PC-9 (cell line): ENCODE measurements around the gene C1orf167. TPM values are rescaled to one million over a fixed set of nuclear protein-coding genes. Genes with fewer than 3 reads are reported as not detected.

Source experiments
- BruUV-seq: library from RNA; stranded (reverse); fragments of 400-500 nt; replicated peaks from 2 replicates; lab custom pipeline; 2021; lab: Mats Ljungman, UMichigan
- CTCF ChIA-PET: fragments of 300-600 bp; sonication (Branson Sonifier 250); formaldehyde crosslinking; loops from one replicate; lab custom pipeline; 2022; ENCODE audit warnings: antibody characterized with exemption; lab: Charles Lee
- POLR2A ChIA-PET: fragments of 300-600 bp; sonication (Branson Sonifier 250); formaldehyde crosslinking; loops from one replicate; lab custom pipeline; 2022; ENCODE audit warnings: antibody characterized with exemption; ENCODE audit not compliant: unreplicated experiment; lab: Charles Lee
- DNase-seq, 2 experiments: peaks; one replicate each; pipeline versions ENCODE4 v3.0.0 to v3.0.0-alpha.2; 2015 to 2022; ENCODE audit warnings: mixed read lengths in 1 of 2
- H2AFZ ChIP-seq: fragments of 200-600 bp; sonication (generic); 2 replicates; pipeline ENCODE4 v1.8.1; 2017; ENCODE audit warnings: antibody characterized with exemption
- H3F3A ChIP-seq: fragments of 200-600 bp; sonication (generic); 2 replicates; pipeline ENCODE4 v1.8.1; 2017; ENCODE audit warnings: antibody characterized with exemption, mild to moderate bottlenecking, low read depth; ENCODE audit not compliant: insufficient read depth
- H3K27ac ChIP-seq: fragments of 200-600 bp; sonication (generic); 2 replicates; pipeline ENCODE4 v1.6.1; 2016; ENCODE audit warnings: mixed run types
- H3K27me3 ChIP-seq: fragments of 200-600 bp; sonication (generic); 2 replicates; pipeline ENCODE4 v1.6.1; 2016; ENCODE audit warnings: low read depth, mixed run types; ENCODE audit not compliant: insufficient read depth
- H3K36me3 ChIP-seq: fragments of 200-600 bp; sonication (generic); 2 replicates; pipeline ENCODE4 v1.6.1; 2016; ENCODE audit warnings: low read depth, mixed run types
- H3K4me1 ChIP-seq: fragments of 200-600 bp; sonication (generic); replicated peaks from 2 replicates; pipeline ENCODE4 v1.6.1; 2016; ENCODE audit warnings: mixed run types; ENCODE audit not compliant: insufficient read depth
- H3K4me2 ChIP-seq: fragments of 200-600 bp; sonication (generic); 2 replicates; pipeline ENCODE4 v1.6.1; 2017; ENCODE audit warnings: mixed run types
- H3K4me3 ChIP-seq: fragments of 200-600 bp; sonication (generic); 2 replicates; pipeline ENCODE4 v1.6.1; 2016; ENCODE audit warnings: mixed run types
- H3K79me2 ChIP-seq: fragments of 200-600 bp; sonication (generic); 2 replicates; pipeline ENCODE4 v1.6.1; 2017; ENCODE audit warnings: low read depth, mixed run types
- H3K9me2 ChIP-seq: fragments of 200-600 bp; sonication (generic); 2 replicates; pipeline ENCODE4 v1.8.1; 2017; ENCODE audit warnings: mild to moderate bottlenecking; ENCODE audit not compliant: insufficient read depth
- H3K9me3 ChIP-seq: fragments of 200-600 bp; sonication (generic); 2 replicates; pipeline ENCODE4 v1.8.1; 2016; ENCODE audit warnings: low read depth; ENCODE audit not compliant: insufficient read depth
- H4K20me1 ChIP-seq: fragments of 200-600 bp; sonication (generic); 2 replicates; pipeline ENCODE4 v1.8.1; 2017; ENCODE audit not compliant: insufficient read depth
- EZH2 ChIP-seq: fragments of 200-600 bp; sonication (generic); IDR thresholded peaks from 2 replicates; pipeline ENCODE4 v1.8.0; 2017; ENCODE audit warnings: antibody characterized with exemption, low read depth
- intact Hi-C: fragments of 100-400 bp; cut with micrococcal nuclease; formaldehyde crosslinking; loops from one replicate; pipeline ENCODE4 v1.10.0; 2022; ENCODE audit not compliant: unreplicated experiment
- total RNA-seq: library from RNA; stranded (reverse); gene quantifications from 2 replicates; pipeline ENCODE4 v1.2.3, GENCODE V29; 2021
- TF ChIP-seq, protein P1 (sequence below): fragments of 200-600 bp; sonication (generic); conservative IDR thresholded peaks from 2 replicates; pipeline ENCODE4 v1.6.1; 2017; ENCODE audit warnings: mixed run types, antibody characterized with exemption, mild to moderate bottlenecking, moderate library complexity

C1orf167 gene
- total RNA-seq, 1 experiment from 2014 or later = not detected

DNA sequence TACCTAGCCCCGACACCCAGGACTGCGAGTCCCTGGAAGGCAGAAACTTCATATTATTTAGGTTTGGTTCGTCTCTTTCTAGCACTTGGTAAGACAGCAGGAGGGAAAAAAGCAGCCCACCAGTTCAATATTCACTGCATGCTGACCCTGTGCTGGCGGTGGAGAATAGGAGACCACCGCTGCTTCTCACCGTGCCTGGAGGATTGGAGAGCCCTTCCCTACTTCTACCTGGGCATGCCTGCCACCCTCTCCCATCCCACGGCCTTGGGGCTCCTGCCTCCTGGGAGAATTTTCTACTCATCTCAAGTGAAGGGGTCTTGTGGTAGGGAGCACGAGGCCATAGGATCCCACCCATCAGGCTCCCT is 38.4 kb downstream of the C1orf167 start:
- no peak overlapping the region for H3K4me2 ChIP-seq

DNA sequence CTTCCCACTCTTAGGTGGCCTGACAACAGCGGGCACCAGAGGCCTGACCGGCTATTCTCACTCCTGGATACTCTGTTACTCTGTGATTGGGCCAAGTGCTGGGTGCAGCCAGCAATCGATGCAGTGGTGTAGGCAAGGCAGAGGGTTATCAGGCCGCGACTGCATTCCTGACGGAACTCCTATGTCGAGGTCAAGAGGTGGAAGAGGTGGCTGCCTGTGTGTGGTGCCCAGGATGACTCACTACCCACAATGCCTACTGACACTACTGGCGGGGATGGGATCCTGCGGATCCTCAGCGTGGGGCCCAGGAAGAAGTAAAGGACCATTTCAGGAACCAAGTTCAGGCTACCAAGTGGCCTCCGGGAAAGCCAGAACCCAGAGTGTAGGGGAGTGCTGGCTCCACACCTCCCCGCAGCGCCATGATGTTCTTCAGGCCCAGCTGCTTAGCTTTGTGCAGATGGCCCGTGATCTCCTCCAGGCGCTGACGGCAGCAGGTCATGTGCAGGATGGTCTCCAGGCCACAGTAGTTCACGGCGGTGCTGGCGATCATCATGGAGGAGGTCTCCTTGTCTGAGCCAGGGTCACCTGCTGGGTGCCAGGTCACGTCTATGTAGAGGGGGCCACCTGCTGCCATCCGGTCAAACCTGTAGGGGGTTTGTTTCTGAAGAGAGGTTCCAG is 38.9 kb downstream of the C1orf167 start:
- ChIA-PET CTCF (no interaction called here), POLR2A (no interaction called here)
- Histone ChIP-seq H4K20me1 (no peaks in the 10 kb centered on the region), H3K27ac (no peak overlapping the region), H3K9me2 (no peaks in the 10 kb centered on the region), H3K4me3 (no peak overlapping the region), H3K4me1 (peaks cover 10% of the 10 kb centered on the region; the same call in 1 of the 2 replicates), H3K9me3 (no peaks in the 10 kb centered on the region), H3K27me3 (no peaks in the 10 kb centered on the region), H2AFZ (no peak overlapping the region), H3K79me2 (no peaks in the 10 kb centered on the region), H3F3A (peaks cover 8% of the 10 kb centered on the region; the same call in 1 of the 2 replicates), H3K36me3 (no peaks in the 10 kb centered on the region), H3K4me2 (no peak overlapping the region)
- TF ChIP-seq, protein P1, sequence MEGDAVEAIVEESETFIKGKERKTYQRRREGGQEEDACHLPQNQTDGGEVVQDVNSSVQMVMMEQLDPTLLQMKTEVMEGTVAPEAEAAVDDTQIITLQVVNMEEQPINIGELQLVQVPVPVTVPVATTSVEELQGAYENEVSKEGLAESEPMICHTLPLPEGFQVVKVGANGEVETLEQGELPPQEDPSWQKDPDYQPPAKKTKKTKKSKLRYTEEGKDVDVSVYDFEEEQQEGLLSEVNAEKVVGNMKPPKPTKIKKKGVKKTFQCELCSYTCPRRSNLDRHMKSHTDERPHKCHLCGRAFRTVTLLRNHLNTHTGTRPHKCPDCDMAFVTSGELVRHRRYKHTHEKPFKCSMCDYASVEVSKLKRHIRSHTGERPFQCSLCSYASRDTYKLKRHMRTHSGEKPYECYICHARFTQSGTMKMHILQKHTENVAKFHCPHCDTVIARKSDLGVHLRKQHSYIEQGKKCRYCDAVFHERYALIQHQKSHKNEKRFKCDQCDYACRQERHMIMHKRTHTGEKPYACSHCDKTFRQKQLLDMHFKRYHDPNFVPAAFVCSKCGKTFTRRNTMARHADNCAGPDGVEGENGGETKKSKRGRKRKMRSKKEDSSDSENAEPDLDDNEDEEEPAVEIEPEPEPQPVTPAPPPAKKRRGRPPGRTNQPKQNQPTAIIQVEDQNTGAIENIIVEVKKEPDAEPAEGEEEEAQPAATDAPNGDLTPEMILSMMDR = no peak
- no peak for TF ChIP-seq EZH2
- BruUV-seq = no TSS peak
- DNase-seq = peak in 1 of 2 experiments; percentile 68
- intact Hi-C loops = no loop called here

More for the DNA sequence above, 38.4 kb downstream of the C1orf167 start:
- no peaks in the 10 kb centered on the region for H3K79me2 ChIP-seq
- H3F3A ChIP-seq = peaks cover 8% of the 10 kb centered on the region; the same call in 1 of the 2 replicates
- intact Hi-C loops = no loop called here
- no peak overlapping the region for H3K4me3 ChIP-seq
- no peaks in the 10 kb centered on the region for H4K20me1 ChIP-seq
- no peak overlapping the region for H2AFZ ChIP-seq
- BruUV-seq = no TSS peak
- H3K27ac ChIP-seq = no peak overlapping the region
- H3K36me3 ChIP-seq = no peaks in the 10 kb centered on the region
- DNase-seq = no peak
- ChIA-PET CTCF (no interaction called here), POLR2A (no interaction called here)
- no peaks in the 10 kb centered on the region for H3K27me3 ChIP-seq
- H3K9me3 ChIP-seq = no peaks in the 10 kb centered on the region
- H3K9me2 ChIP-seq = no peaks in the 10 kb centered on the region
- no peak for TF ChIP-seq EZH2
- TF ChIP-seq, protein P1 = no peak
- peaks cover 10% of the 10 kb centered on the region; the same call in 1 of the 2 replicates for H3K4me1 ChIP-seq

DNA sequence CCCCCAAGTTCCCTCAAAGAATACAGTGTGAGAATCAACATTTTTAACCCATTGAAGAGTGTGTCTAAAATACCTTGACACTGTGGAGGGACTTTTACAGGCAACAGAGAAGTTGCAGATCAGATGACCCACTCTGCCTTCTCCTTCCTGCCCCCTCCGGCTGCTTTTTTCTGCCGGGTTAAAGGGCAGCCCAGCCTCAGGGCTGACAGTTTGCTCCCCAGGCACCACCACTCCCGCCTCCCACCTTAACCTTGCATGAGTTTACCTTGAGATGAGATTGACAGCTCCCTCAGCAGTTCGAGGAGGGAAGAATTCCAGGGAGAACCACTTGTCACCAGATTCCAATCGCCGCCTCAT is 40.6 kb downstream of the C1orf167 start:
- Histone ChIP-seq H3K4me3 (no peak overlapping the region), H4K20me1 (no peaks in the 10 kb centered on the region), H3F3A (peaks cover 8% of the 10 kb centered on the region; the same call in 1 of the 2 replicates), H3K27me3 (no peaks in the 10 kb centered on the region), H3K4me1 (peaks cover 21% of the 10 kb centered on the region; the same call in 1 of the 2 replicates), H3K36me3 (no peaks in the 10 kb centered on the region), H3K9me3 (no peaks in the 10 kb centered on the region), H3K79me2 (peaks cover 12% of the 10 kb centered on the region), H3K9me2 (no peaks in the 10 kb centered on the region), H3K27ac (no peak overlapping the region), H3K4me2 (no peak overlapping the region), H2AFZ (no peak overlapping the region)
- CTCF ChIA-PET = interaction anchor here (2.0 kb wide), 1 partner anchor 17 kb away, joined by 7 read pairs; no protein-coding TSS in a partner anchor
- BruUV-seq = no TSS peak
- TF ChIP-seq, protein P1 = no peak
- TF ChIP-seq EZH2 = no peak
- intact Hi-C loops = no loop called here
- DNase-seq = no peak
- POLR2A ChIA-PET = no interaction called here
